DMS53 (cell line): ENCODE data around the gene SHPK.

Source experiments
- DNase-seq: peaks from one replicate; lab custom pipeline; 2025; lab: John Stamatoyannopoulos, UW

SHPK gene

GRCh38 chr17:3660311-3660891, 24.4 kb upstream of the SHPK start:
- no peak for DNase-seq

GRCh38 chr17:3659541-3660111, 23.6 kb upstream of the SHPK start:
- DNase-seq, result peak; percentile 53

GRCh38 chr17:3658784-3659449, 22.9 kb upstream of the SHPK start:
- DNase-seq, result no peak

- DNase-seq, result no peak
Observed at GRCh38 chr17:3657874-3658783, 22.1 kb upstream of the SHPK start.

- no peak for DNase-seq
Observed at GRCh38 chr17:3657588-3657869, 21.5 kb upstream of the SHPK start.

GRCh38 chr17:3656755-3657587, 20.9 kb upstream of the SHPK start:
- DNase-seq, result no peak

- no peak for DNase-seq
Observed at GRCh38 chr17:3656353-3656752, 20.3 kb upstream of the SHPK start.

- no peak for DNase-seq
Observed at GRCh38 chr17:3655766-3656165, 19.7 kb upstream of the SHPK start.

- peak; percentile 78 for DNase-seq
Observed at GRCh38 chr17:3647769-3648555, 11.9 kb upstream of the SHPK start.

GRCh38 chr17:3647251-3647650, 11.2 kb upstream of the SHPK start:
- no peak for DNase-seq

- DNase-seq, result no peak
Observed at GRCh38 chr17:3645310-3645709, 9.3 kb upstream of the SHPK start.

- DNase-seq, result no peak
Observed at GRCh38 chr17:3643889-3644349, 7.9 kb upstream of the SHPK start.

- DNase-seq, result no peak
Observed at GRCh38 chr17:3641717-3642486, 5.9 kb upstream of the SHPK start.

GRCh38 chr17:3641014-3641413, 5.0 kb upstream of the SHPK start:
- no peak for DNase-seq

GRCh38 chr17:3639981-3640596, 4.0 kb upstream of the SHPK start:
- peak; percentile 35 for DNase-seq

- peak; percentile 39 for DNase-seq
Observed at GRCh38 chr17:3636908-3637373, 891 bp upstream of the SHPK start.

- DNase-seq, result peak; percentile 56
Observed at GRCh38 chr17:3635474-3636153, 436 bp downstream of the SHPK start.

- DNase-seq, result no peak
Observed at GRCh38 chr17:3632287-3632686, 3.8 kb downstream of the SHPK start.

- DNase-seq, result no peak
Observed at GRCh38 chr17:3630781-3631180, 5.3 kb downstream of the SHPK start.
